ENCODE results near the gene AKIRIN1. TPM values are rescaled to one million over a fixed set of nuclear protein-coding genes. Genes with fewer than 3 reads are reported as not detected.
A peak's percentile ranks its signal among the peaks of the same experiment; 100 is the strongest.

The AKIRIN1 gene
- total RNA-seq, 1 donor from 2014 or later, result 49.8 TPM

DNA sequence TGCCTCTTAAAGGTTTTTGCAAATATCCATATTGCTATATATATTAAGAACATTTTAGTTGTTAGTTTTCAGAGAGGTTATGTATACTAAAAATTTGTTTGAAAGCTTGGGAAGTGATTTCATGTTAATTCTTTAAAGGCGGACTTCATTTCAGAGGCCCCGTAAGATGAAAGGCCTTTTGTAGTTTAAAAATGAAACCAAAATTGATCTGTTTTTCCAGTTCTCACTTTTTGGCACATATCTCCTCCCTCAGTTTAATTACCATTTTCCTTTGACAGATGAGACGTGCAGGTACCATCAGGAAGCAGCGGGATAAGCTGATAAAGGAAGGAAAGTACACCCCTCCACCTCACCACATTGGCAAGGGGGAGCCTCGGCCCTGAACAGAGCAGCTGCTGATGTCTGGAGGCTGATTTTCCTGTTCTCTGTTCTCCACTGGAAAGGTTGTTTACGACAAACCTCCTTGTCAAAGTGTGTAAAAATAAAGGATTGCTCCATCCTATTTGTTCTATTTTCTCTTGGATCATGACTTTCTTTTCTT is 43.1 kb downstream of the AKIRIN1 start:
- DNase-seq (peak; percentile 9), ATAC-seq (no peak)
- TF ChIP-seq, protein P1, sequence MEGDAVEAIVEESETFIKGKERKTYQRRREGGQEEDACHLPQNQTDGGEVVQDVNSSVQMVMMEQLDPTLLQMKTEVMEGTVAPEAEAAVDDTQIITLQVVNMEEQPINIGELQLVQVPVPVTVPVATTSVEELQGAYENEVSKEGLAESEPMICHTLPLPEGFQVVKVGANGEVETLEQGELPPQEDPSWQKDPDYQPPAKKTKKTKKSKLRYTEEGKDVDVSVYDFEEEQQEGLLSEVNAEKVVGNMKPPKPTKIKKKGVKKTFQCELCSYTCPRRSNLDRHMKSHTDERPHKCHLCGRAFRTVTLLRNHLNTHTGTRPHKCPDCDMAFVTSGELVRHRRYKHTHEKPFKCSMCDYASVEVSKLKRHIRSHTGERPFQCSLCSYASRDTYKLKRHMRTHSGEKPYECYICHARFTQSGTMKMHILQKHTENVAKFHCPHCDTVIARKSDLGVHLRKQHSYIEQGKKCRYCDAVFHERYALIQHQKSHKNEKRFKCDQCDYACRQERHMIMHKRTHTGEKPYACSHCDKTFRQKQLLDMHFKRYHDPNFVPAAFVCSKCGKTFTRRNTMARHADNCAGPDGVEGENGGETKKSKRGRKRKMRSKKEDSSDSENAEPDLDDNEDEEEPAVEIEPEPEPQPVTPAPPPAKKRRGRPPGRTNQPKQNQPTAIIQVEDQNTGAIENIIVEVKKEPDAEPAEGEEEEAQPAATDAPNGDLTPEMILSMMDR (IDR thresholded peaks at IDR 0.05), result no peak
- intact Hi-C loops (cut with DNase I), result no loop called here
- no peak overlapping the region for H3K4me3 ChIP-seq
- peak overlapping the region; percentile 11 for H3K27ac ChIP-seq
- no peaks in the 10 kb centered on the region for H3K27me3 ChIP-seq
- H3K36me3 ChIP-seq, result peaks cover 83% of the 10 kb centered on the region
- H3K9me3 ChIP-seq, result no peaks in the 10 kb centered on the region
- peaks cover 3% of the 10 kb centered on the region for H3K4me1 ChIP-seq

- no peaks in the 10 kb centered on the region for H3K27me3 ChIP-seq
- no peak overlapping the region for H3K4me3 ChIP-seq
- ATAC-seq (no peak), DNase-seq (no peak)
- no peaks in the 10 kb centered on the region for H3K9me3 ChIP-seq
- H3K27ac ChIP-seq, result no peak overlapping the region
- H3K4me1 ChIP-seq, result peaks cover 3% of the 10 kb centered on the region
- intact Hi-C loops (cut with DNase I), result no loop called here
- TF ChIP-seq, protein P1 (IDR thresholded peaks at IDR 0.05), result no peak
- H3K36me3 ChIP-seq, result peaks cover 73% of the 10 kb centered on the region
Measured at GRCh38 chr1:39036678-39037077, 45.6 kb downstream of the AKIRIN1 start.

- peak; percentile 19 for ATAC-seq
- intact Hi-C loops (cut with DNase I), result no loop called here
- no peak overlapping the region for H3K4me3 ChIP-seq
- DNase-seq, result no peak
- H3K4me1 ChIP-seq, result no peaks in the 10 kb centered on the region
- no peak overlapping the region for H3K27ac ChIP-seq
- no peaks in the 10 kb centered on the region for H3K9me3 ChIP-seq
- TF ChIP-seq, protein P1 (IDR thresholded peaks at IDR 0.05), result no peak
- H3K27me3 ChIP-seq, result no peaks in the 10 kb centered on the region
- peaks cover 26% of the 10 kb centered on the region for H3K36me3 ChIP-seq
Measured at GRCh38 chr1:39043513-39043912, 52.4 kb downstream of the AKIRIN1 start.

DNA sequence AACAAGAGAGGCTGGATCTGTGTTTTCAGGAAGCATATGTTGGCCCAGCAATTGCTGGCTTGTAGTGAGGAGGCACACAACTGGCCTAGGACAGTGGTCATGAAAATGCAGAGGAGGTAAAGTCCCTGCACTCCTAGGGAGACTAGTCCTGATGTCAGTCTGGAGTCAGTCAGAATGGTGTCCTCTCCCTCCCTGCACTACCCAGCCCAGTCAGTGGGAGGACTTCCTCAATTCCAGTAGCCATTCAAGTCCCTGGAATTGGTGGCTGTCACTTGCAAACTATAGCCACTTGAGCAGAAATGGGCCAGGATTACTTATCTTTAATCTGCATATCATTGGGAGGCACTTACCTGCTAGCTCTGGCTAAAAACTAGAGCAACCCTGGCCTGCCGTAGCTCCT is 53.7 kb downstream of the AKIRIN1 start:
- ATAC-seq (peak; percentile 77), DNase-seq (peak; percentile 12)
- peaks cover 26% of the 10 kb centered on the region for H3K36me3 ChIP-seq

DNA sequence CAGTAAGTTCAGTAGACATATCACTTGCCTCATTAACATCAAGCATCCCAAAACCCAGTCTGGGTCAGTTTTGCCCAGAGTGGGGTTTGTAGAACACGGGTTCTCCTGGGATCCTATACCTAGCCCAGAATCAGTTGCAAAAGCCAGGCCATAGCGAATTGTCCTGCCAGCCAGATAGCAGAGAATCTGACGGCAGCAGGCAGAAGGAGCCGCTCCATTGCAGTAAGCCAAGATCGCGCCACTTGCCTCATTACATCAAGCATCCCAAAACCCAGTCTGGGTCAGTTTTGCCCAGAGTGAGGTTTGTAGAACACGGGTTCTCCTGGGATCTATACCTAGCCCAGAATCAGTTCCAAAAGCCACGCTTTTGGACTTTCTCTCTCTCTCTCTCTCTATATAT is 54.2 kb downstream of the AKIRIN1 start:
- peak; percentile 29 for DNase-seq
- ATAC-seq, result no peak
- Histone ChIP-seq H3K9me3 (no peaks in the 10 kb centered on the region), H3K27ac (no peak overlapping the region), H3K27me3 (no peaks in the 10 kb centered on the region), H3K36me3 (peaks cover 26% of the 10 kb centered on the region), H3K4me1 (no peaks in the 10 kb centered on the region), H3K4me3 (no peak overlapping the region)
- intact Hi-C loops (cut with DNase I), result no loop called here
- TF ChIP-seq, protein P1 (IDR thresholded peaks at IDR 0.05), result no peak

More for the DNA sequence above, 53.7 kb downstream of the AKIRIN1 start:
- Histone ChIP-seq H3K9me3 (no peaks in the 10 kb centered on the region), H3K27me3 (no peaks in the 10 kb centered on the region), H3K4me3 (no peak overlapping the region), H3K27ac (no peak overlapping the region), H3K4me1 (no peaks in the 10 kb centered on the region)
- intact Hi-C loops (cut with DNase I), result no loop called here
- TF ChIP-seq, protein P1 (IDR thresholded peaks at IDR 0.05), result no peak
